Choroid plexus epithelial cell (primary cell): ENCODE results near the gene BIRC3.
A peak's percentile ranks its signal among the peaks of the same experiment; 100 is the strongest.

Experiments used
- DNase-seq: peaks from one replicate; pipeline ENCODE4 v3.0.0-alpha.2; 2010; ENCODE audit warnings: low read depth
- H3K4me3 ChIP-seq: 2 replicates; pipeline ENCODE4 v1.5.1; 2011; ENCODE audit warnings: low read depth, mild to moderate bottlenecking, control low read depth, low read length, moderate library complexity
- CTCF ChIP-seq: conservative IDR thresholded peaks from 2 replicates; pipeline ENCODE4 v1.5.1; 2011; ENCODE audit warnings: low read depth, mild to moderate bottlenecking, control low read depth, inconsistent platforms, low read length, moderate library complexity

Gene BIRC3

GRCh38 chr11:102317099-102317767, at the start of gene BIRC3:
TSS of gene BIRC3 (plus strand) at chr11:102317484. CDS start at chr11:102324510, 7,026 bp downstream.
- peak within 1 kb of the TSS; percentile 73 for H3K4me3 ChIP-seq
- DNase-seq = peak; percentile 96
- peak; percentile 37 for TF ChIP-seq CTCF

- peak; percentile 66 for DNase-seq
- no peak overlapping the region for H3K4me3 ChIP-seq
- no peak for TF ChIP-seq CTCF
Measured at GRCh38 chr11:102267609-102268008, 49.7 kb upstream of the BIRC3 start.

GRCh38 chr11:102268083-102268984, 49.0 kb upstream of the BIRC3 start:
- peak overlapping the region; percentile 45 for H3K4me3 ChIP-seq
- peak; percentile 78 for DNase-seq
- TF ChIP-seq CTCF = peak; percentile 67

GRCh38 chr11:102268985-102269470, 48.3 kb upstream of the BIRC3 start:
- peak overlapping the region; percentile 45 for H3K4me3 ChIP-seq
- no peak for DNase-seq
- no peak for TF ChIP-seq CTCF

- no peak overlapping the region for H3K4me3 ChIP-seq
- no peak for TF ChIP-seq CTCF
- peak; percentile 42 for DNase-seq
Measured at GRCh38 chr11:102269927-102270326, 47.4 kb upstream of the BIRC3 start.

- no peak for DNase-seq
- no peak overlapping the region for H3K4me3 ChIP-seq
- no peak for TF ChIP-seq CTCF
Measured at GRCh38 chr11:102272047-102272824, 45.0 kb upstream of the BIRC3 start.
